ENCODE data around the gene CCL28.

The CCL28 gene

GRCh38 chr5:43353668-43354067 lies 58.5 kb downstream of the CCL28 start:
- no peak for DNase-seq

GRCh38 chr5:43352915-43353314 lies 59.3 kb downstream of the CCL28 start:
- no peak for DNase-seq

GRCh38 chr5:43352131-43352530 lies 60.1 kb downstream of the CCL28 start:
- no peak for DNase-seq

- no peak for DNase-seq
Observed at GRCh38 chr5:43348861-43349363, 63.3 kb downstream of the CCL28 start.

GRCh38 chr5:43348207-43348606 lies 64.0 kb downstream of the CCL28 start:
- no peak for DNase-seq

- DNase-seq, result peak in 1 of 2 donors; percentile 44
Observed at GRCh38 chr5:43338862-43339261, 73.3 kb downstream of the CCL28 start.

- no peak for DNase-seq
Observed at GRCh38 chr5:43336159-43336558, 76.0 kb downstream of the CCL28 start.

- DNase-seq, result no peak
Observed at GRCh38 chr5:43335681-43336080, 76.5 kb downstream of the CCL28 start.

- DNase-seq, result no peak
Observed at GRCh38 chr5:43332401-43332800, 79.8 kb downstream of the CCL28 start.

Measured in bone marrow (tissue), 2 donors.